HG03066 (cell line): ENCODE data around the gene USP21.
"Not testable (repeated sequence)": the region's sequence is repeated elsewhere in the genome, so short reads cannot be mapped to it uniquely, and the experiment has no call there.

Experiments used
- ATAC-seq: cut with Tn5 transposase; IDR thresholded peaks from one replicate; pipeline ENCODE4 v1.9.1; 2021; ENCODE audit warnings: low read depth; ENCODE audit not compliant: unreplicated experiment

Gene USP21, protein sequence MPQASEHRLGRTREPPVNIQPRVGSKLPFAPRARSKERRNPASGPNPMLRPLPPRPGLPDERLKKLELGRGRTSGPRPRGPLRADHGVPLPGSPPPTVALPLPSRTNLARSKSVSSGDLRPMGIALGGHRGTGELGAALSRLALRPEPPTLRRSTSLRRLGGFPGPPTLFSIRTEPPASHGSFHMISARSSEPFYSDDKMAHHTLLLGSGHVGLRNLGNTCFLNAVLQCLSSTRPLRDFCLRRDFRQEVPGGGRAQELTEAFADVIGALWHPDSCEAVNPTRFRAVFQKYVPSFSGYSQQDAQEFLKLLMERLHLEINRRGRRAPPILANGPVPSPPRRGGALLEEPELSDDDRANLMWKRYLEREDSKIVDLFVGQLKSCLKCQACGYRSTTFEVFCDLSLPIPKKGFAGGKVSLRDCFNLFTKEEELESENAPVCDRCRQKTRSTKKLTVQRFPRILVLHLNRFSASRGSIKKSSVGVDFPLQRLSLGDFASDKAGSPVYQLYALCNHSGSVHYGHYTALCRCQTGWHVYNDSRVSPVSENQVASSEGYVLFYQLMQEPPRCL

DNA sequence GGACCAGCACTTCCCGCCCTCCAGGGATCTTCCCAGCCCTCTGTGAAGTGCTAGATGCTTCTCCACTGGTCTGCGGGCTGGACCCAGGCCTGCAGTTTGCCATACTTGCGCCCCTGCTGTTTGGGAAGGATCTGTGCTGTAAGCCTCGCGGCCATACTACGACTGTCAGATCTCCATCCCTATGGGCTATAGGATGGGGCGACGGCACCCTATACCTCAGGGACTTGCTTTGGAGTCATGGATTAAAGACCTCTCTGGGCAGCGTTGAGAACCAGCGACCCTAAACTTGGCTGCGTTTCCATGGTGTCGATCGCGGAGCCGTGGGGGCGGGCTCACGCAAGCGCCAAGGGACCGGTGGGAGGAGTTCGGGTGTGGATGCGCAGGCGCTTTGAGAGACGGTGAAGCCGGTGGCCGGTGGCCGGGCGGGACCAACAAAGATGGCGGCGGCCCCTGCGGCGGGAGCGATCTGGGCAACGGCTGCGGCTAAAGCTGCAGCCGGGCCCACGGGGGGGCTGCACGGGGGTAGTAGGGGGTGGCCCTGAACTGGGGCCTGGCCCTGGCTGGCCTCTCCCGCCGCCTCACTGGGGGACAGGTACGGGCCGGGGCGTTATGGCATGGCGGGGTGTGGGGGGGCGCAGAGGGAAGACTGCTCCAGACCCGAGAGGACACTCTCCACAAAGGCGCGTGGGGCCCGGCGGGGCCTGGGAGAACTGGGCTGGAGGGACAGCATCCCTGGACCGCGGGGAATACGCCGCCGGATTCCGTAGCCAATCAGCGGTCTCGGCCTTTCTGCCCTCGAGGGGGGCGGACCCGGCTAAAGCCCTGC lies at the start of gene USP21:
Gene USP21 (plus strand): TSS at position 414 of the 826 bp plus-strand sequence. CDS start 1,141 bp downstream, outside the sequence.
- ATAC-seq = peak; percentile 85

DNA sequence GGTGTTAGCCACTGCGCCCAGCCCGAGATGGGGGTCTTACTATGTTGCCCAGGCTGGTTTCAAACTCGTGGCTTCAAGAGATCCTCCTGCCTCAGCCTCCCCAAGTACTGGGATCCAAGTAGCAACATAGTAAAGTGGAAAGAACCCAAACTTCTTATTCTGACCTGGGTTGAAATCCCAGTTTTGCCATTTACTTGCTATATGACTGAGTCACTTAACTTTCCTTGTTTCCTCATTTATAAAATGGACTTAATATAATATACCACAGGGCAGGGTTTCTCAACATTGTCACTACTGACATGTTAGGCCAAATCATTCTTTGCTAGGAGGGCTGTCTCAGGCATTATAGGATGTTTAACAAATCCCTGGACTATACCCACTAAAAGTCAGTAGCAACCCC lies 48.2 kb upstream of the USP21 start:
- ATAC-seq = no peak

DNA sequence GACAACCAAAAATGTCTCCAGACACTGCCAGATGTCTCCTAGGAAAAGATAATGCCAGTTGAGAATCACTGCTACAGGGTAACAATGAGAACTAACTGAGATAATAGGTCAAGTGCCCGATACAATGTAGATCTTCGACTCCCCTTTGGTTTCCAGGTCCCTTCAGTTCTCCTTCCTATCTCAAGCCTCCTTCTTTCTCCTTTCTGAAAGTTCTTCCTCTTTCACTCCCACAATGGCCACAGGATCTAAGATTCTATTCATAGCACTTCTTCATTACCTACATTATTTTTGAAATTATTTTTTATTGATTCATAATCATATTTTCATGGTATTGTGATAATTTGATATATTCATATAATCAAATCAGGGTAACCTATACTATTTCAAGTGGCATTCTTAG lies 47.8 kb upstream of the USP21 start:
- ATAC-seq = no peak

GRCh38 chr1:161113915-161114314 lies 45.4 kb upstream of the USP21 start:
- ATAC-seq = no peak

DNA sequence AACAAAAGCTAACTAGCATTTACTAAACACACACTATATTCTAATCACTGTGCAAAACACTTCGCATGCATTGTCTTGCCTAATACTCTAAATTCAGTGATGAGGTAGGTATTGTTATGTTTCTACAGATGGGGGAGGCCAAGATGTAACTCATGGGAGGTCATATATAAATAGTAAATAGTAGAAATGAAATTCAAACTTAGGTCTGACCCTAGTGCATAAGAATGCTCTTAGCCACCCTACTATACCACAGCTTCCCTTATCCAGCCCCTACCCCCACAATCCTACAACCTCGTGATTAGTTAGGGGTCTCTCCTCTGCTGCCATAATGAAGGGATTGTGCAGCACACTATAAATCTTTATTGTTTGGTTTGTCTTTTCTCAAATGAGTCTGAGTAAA lies 44.7 kb upstream of the USP21 start:
- no peak for ATAC-seq

DNA sequence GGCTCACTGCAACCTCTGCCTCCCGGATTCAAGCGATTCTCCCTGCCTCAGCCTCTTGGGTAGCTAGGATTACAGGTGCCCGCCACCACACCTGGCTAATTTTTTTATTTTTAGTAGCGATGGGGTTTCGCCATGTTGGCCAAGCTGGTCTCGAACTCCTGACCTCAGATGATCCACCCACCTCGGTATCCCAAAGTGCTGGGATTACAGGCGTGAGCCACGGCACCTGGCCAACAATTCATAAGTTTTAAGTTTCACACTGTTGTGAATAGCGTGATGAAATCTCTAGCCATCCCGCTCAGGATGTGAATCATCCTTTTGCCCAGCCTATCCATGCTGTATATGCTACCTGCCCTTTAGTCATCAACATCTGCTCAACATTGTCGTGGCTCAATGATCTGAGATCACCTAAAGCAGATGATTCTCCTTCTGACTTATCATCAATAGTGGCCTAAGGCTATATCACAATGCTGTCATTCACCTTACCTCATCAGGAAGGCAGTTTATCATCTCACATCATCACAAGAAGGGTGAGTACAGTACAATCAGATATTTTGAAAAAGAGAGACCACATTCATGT lies 44.1 kb upstream of the USP21 start:
- ATAC-seq = no peak

DNA sequence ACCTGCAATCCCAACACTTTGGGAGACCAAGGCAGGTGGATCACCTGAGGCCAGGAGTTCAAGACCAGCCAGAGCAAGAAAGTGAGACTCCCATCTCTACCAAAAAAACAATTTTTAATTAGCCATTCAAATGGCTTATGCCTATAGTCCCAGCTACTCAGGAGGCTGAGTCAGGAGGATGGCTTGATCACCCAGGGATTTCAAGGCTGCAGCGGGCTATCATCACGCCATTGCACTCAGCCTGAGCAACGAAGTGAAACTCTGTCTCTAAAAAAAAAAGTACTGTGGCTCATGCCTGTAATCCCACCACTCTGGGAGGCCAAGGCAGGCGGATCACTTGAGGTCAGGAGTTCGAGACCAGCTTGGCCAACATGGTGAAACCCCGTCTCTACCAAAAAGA lies 43.3 kb upstream of the USP21 start:
- not testable (repeated sequence) for ATAC-seq

DNA sequence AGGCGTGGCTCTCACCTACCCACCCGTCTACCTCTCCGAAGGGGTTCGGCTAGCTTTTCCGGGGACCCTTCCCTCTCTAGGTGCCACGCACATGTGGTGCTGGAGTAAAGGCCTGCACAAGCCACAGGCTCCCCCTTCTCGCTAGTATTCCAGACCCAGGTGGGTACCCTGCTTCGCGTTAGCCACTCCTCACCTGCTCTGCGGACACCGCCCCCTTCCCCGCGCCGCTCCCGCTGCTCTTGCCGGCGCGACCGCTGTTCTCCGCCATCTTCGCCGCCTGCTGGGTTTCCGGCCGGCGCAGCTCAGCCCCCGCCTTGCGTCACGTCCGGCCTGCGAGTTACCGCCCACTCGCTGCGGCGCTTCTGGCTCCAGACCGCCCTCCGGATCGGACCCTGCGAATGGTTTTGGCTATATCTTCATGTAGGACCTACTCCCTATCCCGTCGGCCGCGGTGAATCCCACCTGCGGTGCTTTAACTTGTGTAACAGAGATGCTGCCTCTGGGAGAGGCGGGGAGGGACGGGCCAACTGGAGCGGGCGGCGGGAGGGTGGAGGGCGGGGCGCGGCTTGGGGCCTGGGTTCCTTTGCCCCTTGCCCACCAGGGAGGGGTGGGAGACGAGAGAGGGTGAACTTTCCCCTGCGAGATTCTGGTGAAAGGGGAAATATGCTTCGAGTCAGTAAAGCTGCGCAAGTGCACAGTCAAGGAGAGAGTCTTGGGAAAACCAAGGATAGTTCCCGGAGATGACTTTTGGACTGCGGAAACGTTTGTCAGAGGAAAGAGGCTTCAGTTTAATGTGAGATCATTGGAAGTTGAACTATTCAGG lies 41.3 kb upstream of the USP21 start, which contains the start of the genes NIT1 and PFDN2:
Gene NIT1 (plus strand): TSS at position 347 of the 823 bp plus-strand sequence. CDS start 72 bp downstream, at position 419.
Gene PFDN2 (minus strand): TSS at position 279 of the 823 bp plus-strand sequence. CDS start 11 bp downstream, at position 268.
- peak; percentile 57 for ATAC-seq

- peak; percentile 55 for ATAC-seq
Observed at GRCh38 chr1:161119092-161119903, 40.0 kb upstream of the USP21 start.

- no peak for ATAC-seq
Observed at GRCh38 chr1:161121042-161121650, 38.2 kb upstream of the USP21 start.

DNA sequence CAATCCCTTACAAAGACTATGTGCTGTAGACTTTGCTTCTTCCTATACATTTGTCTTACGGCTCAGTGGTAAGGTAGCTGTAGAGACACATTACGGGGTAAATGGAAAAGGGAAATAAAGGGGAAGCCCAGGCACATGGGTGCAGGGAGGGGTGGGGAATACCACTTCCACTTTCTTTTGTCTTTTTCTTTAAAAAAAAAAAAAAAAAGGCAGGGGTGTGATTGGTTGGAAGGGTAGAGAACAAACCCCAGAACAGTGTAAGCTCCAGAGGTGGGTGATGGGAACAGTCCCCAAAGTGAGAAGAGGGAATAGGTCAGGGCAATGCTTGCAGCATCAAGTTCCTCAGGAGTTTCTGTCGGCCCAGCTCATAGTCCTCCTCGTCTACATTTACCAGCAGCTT lies 37.5 kb upstream of the USP21 start:
- ATAC-seq = no peak

DNA sequence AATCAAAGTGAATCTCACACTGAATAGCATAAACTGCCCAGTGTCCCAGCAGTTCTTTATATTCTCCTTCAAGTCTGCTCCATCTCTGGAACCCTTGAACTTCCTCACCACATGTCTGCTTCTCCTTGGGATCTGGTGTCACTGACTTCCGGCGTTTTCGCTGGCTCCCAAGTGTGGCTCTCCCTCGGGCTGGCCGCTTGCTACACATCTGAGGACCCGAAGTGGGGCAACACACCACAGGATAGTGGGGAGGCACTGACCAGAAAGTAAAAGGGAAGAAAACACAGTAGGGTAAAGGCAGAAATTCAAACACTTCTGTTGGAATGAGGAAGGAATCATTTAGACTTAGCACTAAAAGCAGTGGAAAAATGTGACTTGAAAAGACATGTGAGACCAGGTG lies 36.3 kb upstream of the USP21 start:
- ATAC-seq = no peak

DNA sequence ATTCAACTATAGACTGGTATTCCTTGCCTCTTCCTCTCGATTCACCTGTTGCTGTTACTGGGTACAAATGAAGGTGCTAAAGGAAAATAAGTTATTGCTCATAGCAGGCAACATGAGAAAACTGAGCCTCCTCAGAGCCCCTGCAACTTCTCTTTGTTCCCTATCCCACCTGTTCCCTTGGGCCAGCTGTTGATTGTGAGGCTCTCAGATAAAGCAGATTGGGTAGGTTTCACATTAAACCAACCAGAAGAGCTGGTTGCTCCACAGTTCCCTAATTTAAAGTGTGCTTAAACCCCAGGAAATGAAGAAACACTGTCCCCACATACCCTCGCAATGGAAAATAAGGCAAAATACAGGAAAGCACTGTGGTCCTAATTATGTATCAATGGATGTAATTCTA lies 31.7 kb upstream of the USP21 start:
- no peak for ATAC-seq

DNA sequence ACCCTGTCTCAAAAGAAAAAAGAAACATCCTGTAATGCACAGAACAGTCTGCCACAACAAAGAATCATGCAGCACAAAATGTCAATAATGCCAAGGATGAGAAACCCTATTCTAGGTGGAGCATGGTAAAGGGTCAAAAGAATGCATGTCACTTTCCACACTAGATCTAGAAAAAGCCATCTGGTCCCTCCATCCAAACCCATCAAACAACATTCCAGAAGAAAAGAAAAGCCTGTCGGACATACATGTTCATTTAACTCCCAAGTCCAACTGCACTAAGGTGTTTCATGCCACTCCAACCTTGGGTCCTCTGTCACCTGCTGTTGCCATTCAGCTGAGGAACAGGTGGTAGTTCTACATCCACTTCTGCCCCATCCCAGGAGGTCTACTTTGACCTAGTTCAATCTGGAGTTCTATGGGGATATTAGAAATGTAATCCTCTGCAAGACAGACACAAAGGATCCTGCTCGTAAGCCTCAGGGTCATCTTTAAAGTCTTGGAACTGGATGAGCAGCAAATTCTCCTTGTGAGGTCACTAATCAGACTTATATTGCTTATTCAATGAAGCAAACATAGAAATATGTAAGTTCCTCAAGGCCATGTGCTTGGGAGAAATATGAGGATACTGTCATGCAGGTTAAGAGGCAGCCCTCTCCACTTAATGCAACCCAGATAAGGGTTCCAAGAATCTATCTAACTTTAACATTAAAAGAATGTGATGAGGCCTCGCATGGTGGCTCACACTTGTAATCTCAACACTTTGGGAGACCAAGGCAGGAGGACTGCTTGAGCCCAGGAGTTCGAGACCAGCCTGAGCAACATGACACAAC lies 30.5 kb upstream of the USP21 start:
- ATAC-seq = no peak

DNA sequence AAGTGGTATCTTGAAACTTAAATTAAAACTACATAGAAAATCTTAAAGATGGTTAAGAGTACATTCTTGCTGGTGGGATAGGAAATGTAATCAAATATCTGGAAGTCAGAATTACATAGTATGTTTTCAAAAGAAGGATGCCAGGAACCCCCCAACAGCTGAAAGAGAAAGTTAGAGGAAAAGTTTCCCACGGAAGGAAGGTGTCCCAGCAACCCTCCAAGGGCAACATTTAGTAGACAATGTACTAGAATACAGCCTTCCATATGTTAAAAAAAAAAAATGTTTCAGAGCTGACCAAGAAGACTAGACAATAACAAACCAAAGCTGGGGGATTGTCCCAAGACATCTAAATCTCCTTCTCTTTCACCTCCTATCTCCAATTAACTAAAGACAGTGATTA lies 29.0 kb upstream of the USP21 start:
- ATAC-seq = no peak

- no peak for ATAC-seq
Observed at GRCh38 chr1:161131523-161132409, 27.5 kb upstream of the USP21 start.
